ENCODE measurements around the gene LRRC42. TPM values are rescaled to one million over a fixed set of nuclear protein-coding genes. Genes with fewer than 3 reads are reported as not detected.

Gene LRRC42
- total and polyA plus RNA-seq, 9 of the 15 experiments (the other 6 are each of a cell fraction or from before 2014, with no cell fraction given): 17.3 to 51.9 (median 35.5) TPM

DNA sequence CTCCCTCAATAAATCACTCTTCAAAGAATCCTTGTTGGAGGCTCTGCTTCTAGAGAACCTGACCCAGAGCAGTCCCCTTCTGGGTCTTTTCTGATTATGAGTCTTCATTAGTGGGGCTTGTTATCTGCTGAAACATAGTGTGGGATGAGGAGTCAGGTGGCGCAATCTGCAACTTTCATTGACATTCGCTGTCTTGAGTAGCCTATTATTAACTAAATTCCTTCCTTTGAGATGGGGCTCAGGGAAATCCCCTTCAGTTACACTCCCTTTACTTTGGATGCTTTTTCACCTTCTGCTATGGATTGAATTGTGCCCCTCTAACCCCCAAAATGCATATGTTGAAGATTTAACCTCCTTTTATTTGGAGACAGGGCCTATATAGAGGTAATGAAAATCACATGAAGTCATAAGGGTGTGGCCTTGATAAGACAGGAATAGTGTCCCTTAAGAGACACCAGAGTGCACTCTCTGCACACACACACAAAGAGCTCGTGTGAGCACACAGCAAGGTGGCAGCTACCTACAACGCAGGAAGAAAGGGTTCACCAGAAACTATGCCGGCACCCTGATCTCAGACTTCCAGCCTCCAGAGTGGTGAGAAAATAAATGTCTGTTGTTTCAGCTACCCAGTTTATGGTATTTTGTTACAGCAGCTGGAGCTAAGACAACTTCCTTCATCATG is 32.7 kb upstream of the LRRC42 start:
- no peak overlapping the region for H2AFZ ChIP-seq (ENCODE audit: low read depth, low read length)
- H3K79me2 ChIP-seq (ENCODE audit: control insufficient read depth, insufficient read depth, low read length): no peaks in the 10 kb centered on the region
- H3K9me3 ChIP-seq (replicated peaks; ENCODE audit: control insufficient read depth, insufficient read depth, low read depth, low read length): no peaks in the 10 kb centered on the region
- no peak overlapping the region for H3K4me3 ChIP-seq
- no peak overlapping the region for H3K4me2 ChIP-seq (ENCODE audit: insufficient read depth, low read length)
- peaks cover 38% of the 10 kb centered on the region; the same call in 2 of the 3 replicates for H3K36me3 ChIP-seq (ENCODE audit: control insufficient read depth, insufficient read depth, low read length)
- H3K4me1 ChIP-seq (replicated peaks in 1 of 2; ENCODE audit: control insufficient read depth in 2 of 2, insufficient read depth in 2 of 2, low read length in 2 of 2): no peaks in the 10 kb centered on the region; a peak in 1 of 5 replicates
- peaks cover 6% of the 10 kb centered on the region for H3K9me1 ChIP-seq (ENCODE audit: control insufficient read depth, insufficient read depth, low read length)
- in situ Hi-C loops (cut with MboI): no loop called here
- peak; percentile 77 for ATAC-seq
- H3K9ac ChIP-seq (ENCODE audit: insufficient read depth in 1 of 2, low read depth in 2 of 2, low read length in 2 of 2): no peak overlapping the region; a peak in 1 of 4 replicates
- no peak overlapping the region for H3K27ac ChIP-seq (ENCODE audit: extremely low read depth, low read depth, low read length)
- WGBS (ENCODE audit: insufficient coverage, low coverage, missing lambda C conversion rate): 65% methylated on average over 5 of the region's 5 CpGs
- H3K27me3 ChIP-seq (ENCODE audit: control insufficient read depth in 2 of 2, insufficient read depth in 2 of 2, low read length in 2 of 2): no peaks in the 10 kb centered on the region
- POLR2A ChIA-PET: interaction anchor here (0.8 to 2.8 kb wide), 5 partner anchors 10 to 28 kb away, joined by 3 to 11 read pairs (median 3); no protein-coding TSS in a partner anchor
- intact Hi-C loops (cut with micrococcal nuclease): no loop called here
- BruUV-seq (replicated peaks): no TSS peak
- FAIRE-seq: no peak
- H4K20me1 ChIP-seq (replicated peaks; ENCODE audit: control insufficient read depth, insufficient read depth, low read length): 0 out of 2 replicates have a peak, but pooled peaks cover 4% of the 10 kb centered on the region
- no peak for DNase-seq (ENCODE audit: extremely low read depth in 1 of 4, low spot score in 3 of 4)
- CTCF ChIA-PET (ENCODE audit: low intra/inter-chr PET ratio): interaction anchor here (0.6 to 3.1 kb wide), 3 partner anchors 35 to 727 kb away, joined by 3 to 18 read pairs (median 14); no protein-coding TSS in a partner anchor
- TF ChIP-seq HNRNPL (IDR thresholded peaks at IDR 0.05; ENCODE audit: low read depth, low read length) (no peak), CXXC5 (CRISPR knock-in tag; IDR thresholded peaks at IDR 0.05) (no peak), FUS (optimal IDR thresholded peaks at IDR 0.05; ENCODE audit: low read depth, low read length) (no peak)
- TF ChIP-seq, protein P1, sequence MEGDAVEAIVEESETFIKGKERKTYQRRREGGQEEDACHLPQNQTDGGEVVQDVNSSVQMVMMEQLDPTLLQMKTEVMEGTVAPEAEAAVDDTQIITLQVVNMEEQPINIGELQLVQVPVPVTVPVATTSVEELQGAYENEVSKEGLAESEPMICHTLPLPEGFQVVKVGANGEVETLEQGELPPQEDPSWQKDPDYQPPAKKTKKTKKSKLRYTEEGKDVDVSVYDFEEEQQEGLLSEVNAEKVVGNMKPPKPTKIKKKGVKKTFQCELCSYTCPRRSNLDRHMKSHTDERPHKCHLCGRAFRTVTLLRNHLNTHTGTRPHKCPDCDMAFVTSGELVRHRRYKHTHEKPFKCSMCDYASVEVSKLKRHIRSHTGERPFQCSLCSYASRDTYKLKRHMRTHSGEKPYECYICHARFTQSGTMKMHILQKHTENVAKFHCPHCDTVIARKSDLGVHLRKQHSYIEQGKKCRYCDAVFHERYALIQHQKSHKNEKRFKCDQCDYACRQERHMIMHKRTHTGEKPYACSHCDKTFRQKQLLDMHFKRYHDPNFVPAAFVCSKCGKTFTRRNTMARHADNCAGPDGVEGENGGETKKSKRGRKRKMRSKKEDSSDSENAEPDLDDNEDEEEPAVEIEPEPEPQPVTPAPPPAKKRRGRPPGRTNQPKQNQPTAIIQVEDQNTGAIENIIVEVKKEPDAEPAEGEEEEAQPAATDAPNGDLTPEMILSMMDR (IDR thresholded peaks at IDR 0.05 in 2 of 3, conservative IDR thresholded peaks at IDR 0.05 in 1 of 3; ENCODE audit: insufficient read depth in 2 of 3, low read depth in 1 of 3, low read length in 3 of 3): peak; percentile 28 to 49 (median 49); a peak in 4 of 6 replicates
- TF ChIP-seq, protein P2, sequence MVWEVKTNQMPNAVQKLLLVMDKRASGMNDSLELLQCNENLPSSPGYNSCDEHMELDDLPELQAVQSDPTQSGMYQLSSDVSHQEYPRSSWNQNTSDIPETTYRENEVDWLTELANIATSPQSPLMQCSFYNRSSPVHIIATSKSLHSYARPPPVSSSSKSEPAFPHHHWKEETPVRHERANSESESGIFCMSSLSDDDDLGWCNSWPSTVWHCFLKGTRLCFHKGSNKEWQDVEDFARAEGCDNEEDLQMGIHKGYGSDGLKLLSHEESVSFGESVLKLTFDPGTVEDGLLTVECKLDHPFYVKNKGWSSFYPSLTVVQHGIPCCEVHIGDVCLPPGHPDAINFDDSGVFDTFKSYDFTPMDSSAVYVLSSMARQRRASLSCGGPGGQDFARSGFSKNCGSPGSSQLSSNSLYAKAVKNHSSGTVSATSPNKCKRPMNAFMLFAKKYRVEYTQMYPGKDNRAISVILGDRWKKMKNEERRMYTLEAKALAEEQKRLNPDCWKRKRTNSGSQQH (CRISPR knock-in tag; IDR thresholded peaks at IDR 0.05): no peak
- TF ChIP-seq, protein P3, sequence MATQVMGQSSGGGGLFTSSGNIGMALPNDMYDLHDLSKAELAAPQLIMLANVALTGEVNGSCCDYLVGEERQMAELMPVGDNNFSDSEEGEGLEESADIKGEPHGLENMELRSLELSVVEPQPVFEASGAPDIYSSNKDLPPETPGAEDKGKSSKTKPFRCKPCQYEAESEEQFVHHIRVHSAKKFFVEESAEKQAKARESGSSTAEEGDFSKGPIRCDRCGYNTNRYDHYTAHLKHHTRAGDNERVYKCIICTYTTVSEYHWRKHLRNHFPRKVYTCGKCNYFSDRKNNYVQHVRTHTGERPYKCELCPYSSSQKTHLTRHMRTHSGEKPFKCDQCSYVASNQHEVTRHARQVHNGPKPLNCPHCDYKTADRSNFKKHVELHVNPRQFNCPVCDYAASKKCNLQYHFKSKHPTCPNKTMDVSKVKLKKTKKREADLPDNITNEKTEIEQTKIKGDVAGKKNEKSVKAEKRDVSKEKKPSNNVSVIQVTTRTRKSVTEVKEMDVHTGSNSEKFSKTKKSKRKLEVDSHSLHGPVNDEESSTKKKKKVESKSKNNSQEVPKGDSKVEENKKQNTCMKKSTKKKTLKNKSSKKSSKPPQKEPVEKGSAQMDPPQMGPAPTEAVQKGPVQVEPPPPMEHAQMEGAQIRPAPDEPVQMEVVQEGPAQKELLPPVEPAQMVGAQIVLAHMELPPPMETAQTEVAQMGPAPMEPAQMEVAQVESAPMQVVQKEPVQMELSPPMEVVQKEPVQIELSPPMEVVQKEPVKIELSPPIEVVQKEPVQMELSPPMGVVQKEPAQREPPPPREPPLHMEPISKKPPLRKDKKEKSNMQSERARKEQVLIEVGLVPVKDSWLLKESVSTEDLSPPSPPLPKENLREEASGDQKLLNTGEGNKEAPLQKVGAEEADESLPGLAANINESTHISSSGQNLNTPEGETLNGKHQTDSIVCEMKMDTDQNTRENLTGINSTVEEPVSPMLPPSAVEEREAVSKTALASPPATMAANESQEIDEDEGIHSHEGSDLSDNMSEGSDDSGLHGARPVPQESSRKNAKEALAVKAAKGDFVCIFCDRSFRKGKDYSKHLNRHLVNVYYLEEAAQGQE (IDR thresholded peaks at IDR 0.05; ENCODE audit: borderline replicate concordance): peak; percentile 51; the same call in 1 of the 2 replicates
- TF ChIP-seq, protein P3 (CRISPR knock-in tag; IDR thresholded peaks at IDR 0.05; ENCODE audit: low read depth): no peak

Data from K562 (cell line).